Stimulated activated CD8-positive, alpha-beta memory T cell treated with anti-CD3 and anti-CD28 coated beads, Interleukin-15, amount 100 ng/mL, for 48 hours (primary cell): Measurements from ENCODE around the gene OR10J5.
"Not testable (repeated sequence)": the region's sequence is repeated elsewhere in the genome, so short reads cannot be mapped to it uniquely, and the experiment has no call there.

ENCODE experiments used
- DNase-seq, 2 donors: peaks; one replicate each; pipeline ENCODE4 v3.0.0-alpha.2; 2020; ENCODE audit warnings: low read depth in 2 of 2

Gene OR10J5, protein sequence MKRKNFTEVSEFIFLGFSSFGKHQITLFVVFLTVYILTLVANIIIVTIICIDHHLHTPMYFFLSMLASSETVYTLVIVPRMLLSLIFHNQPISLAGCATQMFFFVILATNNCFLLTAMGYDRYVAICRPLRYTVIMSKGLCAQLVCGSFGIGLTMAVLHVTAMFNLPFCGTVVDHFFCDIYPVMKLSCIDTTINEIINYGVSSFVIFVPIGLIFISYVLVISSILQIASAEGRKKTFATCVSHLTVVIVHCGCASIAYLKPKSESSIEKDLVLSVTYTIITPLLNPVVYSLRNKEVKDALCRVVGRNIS

DNA sequence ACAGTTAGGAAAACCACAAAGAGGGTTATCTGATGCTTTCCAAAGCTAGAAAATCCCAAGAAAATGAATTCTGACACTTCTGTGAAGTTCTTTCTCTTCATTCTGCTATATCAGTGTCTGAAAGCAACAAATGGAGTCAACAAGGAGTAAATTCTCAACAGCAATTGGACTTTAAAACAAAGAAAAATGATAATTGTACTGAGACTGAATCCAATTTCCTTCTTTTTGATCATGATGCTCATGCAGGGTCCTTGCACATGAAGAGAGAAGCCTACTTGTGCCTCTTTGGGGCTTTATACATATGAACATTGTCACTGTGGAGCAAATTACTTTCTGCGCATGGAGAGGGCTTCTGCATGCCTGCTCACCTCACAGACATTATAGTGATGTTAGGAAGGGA lies at the start of gene OR10J5:
OR10J5 (minus strand) TSS at position 101 of the 400 bp plus-strand sequence; CDS start at position 101, 0 bp downstream.
- DNase-seq: no peak

DNA sequence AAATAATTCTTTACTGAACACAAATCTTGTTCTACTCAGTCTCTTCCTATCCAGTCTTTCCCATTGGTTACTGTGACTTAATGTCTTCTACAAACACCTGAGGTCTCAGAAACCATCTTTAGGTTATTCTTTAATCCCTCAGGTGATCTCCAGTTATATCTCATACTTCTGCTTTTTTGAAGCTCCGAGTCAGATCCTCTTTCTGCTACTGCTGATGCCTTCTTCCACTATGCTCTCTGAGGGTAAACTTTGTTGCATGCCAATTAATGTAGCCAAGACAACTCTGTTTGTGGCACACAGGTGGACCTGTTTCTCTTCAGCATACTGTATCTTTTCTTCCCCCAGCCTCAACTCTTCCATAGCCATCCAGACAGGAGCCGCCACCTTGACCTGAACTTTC lies 48.7 kb upstream of the OR10J5 start:
- no peak for DNase-seq

DNA sequence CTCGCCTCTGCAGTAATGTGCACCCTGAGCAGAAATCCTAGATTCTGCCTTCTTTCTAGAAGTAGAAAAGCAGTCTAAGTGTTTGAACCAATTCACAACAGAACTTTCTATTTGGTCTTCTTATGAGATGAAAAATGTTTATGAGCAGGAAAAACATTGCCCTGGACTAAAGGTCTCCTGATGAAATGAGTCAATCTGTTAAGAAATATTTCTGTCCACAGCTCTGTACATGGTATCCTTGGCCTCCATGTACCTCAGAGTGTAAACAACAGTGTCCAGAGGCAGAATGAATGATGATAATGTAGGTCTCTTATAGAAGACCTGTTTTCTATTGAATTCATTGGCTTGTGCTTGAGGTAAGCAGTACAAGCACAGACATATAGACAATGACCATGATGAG lies 45.6 kb upstream of the OR10J5 start:
- no peak for DNase-seq

DNA sequence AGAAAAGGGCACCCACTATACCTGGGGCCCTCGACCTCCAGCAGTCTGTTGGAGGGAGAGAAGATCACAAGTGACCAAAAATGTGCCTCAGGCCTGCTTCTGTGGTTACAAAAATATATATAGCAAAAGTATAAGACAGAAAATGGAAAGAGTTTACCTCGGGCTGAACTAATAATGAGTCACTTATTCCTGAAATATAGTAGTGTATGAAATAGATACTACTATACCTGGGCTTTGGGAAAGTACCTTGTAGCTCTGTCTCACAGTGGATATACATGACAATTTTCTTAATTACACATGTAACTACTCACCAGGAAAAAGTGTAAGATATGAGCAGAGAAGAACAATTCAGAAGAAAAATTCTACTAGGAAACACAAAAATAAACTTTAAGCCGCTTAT lies 44.5 kb upstream of the OR10J5 start:
- DNase-seq: no peak

DNA sequence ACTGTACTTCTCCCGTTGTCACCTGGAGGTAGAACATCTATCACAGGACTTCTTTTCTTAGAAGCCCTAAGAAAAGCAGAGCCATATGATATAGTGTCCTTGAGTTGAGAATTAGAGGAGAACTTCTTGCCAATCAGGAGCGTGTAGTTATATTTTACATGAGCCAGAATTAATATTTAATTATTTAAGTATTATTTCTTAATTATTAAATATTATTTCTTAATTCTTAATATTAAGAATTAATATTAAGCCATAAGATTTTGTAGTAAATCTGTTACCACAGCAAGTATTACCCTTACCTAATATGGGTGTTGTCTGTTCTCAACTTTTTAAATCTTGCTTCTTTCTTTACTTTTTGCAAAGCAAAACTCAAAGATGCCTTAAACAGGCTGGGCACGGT lies 41.6 kb upstream of the OR10J5 start:
- no peak for DNase-seq

DNA sequence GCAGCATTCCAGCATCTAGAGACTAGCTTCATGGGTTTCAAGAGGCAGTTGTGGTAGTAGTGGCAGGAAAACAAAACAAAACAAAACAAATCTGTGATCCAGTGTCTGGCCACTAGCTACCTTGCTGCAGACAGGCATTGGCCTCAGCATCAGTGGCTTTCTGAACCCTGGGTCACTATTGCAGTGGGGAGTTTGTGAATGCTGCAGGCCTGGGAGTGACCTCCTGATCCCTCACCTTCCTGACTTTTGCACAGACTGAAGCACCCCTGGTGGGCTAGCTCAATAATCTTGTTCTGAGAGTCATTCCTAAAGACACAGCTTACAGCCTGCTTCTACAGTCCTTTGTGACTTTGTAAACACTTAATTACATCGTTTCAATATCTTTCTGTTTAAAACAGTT lies 26.9 kb upstream of the OR10J5 start:
- DNase-seq: no peak

DNA sequence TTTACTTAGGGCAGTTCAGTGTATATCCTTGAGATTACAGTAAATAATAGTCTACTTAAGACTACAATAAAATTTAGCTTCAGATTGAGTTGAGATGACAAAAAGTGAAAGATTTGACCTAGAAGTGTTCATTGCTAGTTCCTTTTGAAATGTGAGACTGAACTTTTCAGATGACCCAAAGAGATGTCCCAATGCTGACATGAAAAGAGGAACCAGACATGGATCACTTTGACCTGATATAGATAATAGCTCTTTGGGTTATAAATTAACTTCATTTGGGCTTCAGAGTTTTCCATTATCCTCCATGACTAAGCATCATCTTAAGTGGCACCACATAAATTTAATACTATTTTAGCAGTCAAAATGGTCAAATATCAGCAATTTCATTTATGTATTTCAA lies 25.7 kb upstream of the OR10J5 start:
- no peak for DNase-seq

DNA sequence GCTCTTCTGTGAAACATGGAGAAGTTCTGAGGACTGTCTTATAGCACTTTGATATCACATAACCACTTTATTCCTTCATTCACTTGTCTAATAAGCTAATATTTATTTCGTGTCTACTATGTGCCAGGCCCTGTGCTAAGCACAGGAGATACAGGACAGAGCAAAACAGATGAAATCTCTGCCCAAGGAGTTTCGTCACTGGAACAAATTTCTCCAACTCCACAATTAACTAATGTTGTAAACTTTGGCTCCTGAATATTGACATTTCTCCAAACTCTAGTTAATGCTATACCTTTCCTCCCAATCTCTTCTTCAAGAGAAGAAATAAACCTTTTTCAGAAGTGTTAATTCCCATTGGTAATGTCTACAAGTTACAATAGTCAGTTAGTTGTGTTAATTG lies 24.8 kb upstream of the OR10J5 start:
- no peak for DNase-seq

DNA sequence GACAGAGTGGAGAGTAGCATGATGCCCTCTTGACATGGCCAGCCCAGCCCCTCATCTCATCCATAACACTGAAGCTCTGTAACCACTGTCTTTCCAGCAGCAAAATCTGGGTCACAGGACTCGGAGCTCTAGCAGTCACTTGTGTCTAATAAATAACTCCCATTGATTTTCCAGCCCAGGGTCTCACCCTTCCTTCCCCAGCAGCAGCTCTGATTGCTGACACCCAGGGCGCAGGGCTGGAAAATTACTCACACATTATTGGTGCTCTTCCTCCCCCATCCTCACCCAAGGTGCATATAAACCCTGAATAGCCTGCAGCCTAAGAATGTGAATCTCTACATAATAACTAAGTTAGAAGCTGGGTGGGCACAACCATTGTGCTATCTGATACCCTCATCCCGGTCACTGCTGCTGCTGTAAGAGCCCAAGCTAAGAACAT lies 21.1 kb upstream of the OR10J5 start:
- no peak for DNase-seq

DNA sequence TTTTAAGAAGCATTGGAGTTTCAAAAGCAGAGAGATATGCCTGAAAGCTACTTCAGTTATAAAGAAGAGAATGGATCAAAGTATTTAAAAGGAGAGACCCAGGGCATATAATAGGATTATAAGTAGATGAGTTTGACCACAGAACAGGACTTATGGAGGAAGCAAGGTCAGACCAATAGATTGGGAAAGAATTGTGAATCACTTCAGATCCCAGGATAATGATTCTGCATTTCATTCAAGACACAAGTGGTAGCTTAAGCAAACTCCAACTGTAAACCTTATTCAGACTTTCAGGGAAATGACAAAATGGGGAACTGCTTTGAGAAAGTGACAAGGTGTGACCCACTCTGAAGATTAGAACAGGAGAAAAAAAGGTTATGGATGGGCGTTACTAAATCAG lies 18.9 kb upstream of the OR10J5 start:
- no peak for DNase-seq

DNA sequence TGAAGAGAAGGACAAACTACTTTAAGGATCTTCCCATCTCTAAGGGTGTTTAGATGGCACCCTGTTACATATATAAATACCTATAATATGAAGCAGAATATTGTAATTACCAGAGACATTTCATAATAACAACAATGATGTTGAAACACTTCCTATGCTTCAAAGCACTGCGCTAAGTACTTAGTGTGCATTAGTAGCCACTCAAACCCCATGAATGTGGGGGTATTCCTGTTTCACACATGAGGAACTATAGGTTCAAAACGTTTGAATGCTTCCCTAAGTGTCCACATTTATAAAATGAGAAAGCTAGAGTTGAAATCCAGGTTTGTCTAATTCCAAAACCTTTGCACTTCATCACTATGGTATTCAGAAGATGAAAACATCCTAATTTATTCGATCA lies 18.5 kb upstream of the OR10J5 start:
- DNase-seq: no peak

DNA sequence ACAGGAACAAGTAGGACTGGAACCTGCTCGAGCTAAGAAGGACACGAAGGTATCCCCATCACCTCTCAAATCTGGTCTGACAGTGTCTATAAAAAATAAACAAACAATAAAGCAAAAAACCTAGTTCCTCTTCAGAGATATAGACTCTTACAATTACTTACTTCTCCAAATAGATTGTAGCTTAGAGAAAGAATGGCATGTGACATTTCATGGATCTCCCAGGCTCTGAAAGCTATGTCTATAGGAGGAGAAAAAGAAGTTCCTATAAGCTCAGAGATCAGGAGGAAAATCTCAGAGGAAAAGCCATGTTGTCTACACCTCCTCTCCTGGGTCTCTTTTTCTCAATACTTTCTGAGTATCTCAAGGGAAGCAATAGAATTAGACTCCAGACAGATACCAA lies 12.3 kb upstream of the OR10J5 start:
- DNase-seq: no peak

DNA sequence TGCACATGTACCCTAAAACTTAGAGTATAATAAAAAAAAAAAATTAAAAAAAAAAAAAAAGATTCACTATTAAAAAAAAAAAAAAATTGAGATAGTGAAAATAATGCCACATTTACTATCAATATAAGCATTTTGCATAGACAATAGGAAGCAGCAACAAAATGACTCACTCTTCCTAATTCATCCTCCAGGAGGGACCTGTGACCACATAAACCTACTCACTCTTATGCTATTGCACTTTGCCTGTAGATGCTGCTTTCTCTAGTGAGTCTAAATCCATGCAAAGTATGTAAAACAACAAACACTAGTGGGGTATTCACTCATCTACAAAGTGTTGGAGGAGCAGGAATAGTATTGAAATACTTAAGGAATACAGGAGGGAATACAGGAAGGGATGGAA lies 2.9 kb downstream of the OR10J5 start:
- DNase-seq: no peak

DNA sequence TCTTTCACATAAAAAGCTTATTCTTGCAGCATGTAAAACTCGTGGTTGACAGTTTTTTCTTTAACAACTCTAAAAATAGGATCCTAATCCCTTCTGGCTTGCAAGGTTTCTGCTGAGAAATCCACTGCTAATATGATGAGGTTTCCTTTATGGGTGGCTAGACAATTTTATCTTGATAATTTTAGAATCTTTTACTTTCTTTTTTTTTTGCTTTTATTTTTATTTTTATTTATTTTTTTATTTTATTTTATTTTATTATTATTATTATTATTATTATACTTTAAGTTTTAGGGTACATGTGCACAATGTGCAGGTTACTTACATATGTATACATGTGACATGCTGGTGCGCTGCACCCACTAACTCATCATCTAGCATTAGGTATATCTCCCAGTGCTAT lies 11.0 kb downstream of the OR10J5 start:
- DNase-seq: not testable (repeated sequence)

DNA sequence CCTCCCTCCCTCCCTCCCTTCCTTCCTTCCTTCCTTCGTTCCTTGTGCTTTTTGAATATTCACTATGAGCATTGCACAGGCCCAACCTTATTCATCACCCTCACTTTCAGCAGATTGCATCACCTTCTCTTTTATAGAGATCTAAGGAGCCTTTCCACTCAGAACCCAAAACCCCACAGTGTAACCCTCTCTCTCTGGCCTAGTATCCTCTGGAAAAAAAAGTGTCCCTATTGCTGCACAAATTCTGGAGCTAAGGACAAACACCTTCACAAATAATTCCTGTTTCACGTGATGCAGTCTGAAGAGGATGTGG lies 25.6 kb downstream of the OR10J5 start:
- no peak for DNase-seq

DNA sequence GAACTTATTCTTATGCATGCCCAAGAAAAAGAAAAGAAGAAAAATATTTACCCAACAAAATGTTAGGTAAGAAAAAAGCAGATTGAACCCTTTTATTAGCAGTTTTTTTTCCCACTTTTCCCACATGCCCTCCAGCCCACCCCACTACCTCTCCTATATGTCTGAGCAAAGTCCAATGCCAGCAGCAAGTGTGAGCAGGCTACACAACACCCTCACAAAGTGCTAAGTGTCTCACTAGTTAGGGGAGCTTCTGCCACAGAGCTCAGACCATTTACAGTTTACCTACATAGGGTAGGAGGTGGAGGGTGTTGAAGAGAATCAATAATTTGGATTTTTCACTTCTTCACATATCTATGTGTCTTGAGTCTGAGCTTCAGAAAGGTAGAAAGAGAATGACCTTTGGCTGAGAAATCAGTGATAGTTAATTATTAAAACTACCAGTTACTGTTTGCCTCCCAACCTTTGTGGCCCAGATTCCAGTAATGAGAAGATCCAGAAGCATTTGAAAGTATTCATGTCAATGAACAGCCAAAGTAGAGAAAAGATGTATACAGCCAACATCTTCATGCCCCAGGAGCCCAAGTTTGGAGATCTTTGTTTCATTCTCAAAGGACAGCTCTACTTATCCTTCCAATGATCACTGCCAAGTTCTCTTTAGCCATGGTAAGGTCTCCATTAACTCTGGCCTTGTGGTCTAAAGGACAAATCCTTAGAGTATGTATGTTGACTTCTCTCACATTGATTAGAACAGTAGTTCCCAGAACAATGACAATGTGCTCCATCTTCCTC lies 26.2 kb downstream of the OR10J5 start:
- no peak for DNase-seq

DNA sequence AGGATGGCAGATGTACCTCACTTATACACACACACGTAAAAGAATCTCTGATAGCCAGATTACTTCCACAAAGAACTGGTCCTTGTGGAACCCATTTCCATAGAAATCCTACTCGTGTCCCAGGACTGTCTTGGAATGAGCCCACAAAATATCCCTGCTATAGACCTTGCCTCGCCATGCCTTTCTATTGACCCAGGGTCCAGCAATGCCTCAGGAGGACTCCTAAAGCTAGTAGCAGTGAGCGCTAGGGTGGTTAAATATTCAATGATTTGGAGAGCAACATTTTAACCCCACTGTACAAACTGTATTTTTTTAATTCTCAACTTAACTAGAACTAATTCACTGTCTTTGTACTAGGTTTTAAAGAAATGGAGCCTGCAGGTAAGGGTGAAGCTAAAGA lies 26.9 kb downstream of the OR10J5 start:
- DNase-seq: no peak

DNA sequence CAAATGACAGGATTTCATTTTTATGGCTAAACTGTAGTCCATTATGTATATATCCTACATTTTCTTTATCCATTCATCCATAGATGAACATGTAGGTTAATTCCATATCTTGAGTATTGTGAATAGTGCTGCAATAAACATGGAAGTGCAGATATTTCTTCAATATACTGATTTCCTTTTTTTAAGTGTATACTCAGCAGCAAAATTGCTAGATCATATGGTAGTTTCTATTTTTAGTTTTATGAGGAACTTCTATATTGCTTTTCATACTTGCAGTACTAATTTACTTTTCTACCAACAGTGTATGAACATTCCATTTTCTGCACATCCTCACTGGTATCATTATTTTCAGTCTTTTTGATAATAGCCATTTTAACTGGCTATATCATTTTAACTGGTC lies 30.1 kb downstream of the OR10J5 start:
- DNase-seq: no peak

DNA sequence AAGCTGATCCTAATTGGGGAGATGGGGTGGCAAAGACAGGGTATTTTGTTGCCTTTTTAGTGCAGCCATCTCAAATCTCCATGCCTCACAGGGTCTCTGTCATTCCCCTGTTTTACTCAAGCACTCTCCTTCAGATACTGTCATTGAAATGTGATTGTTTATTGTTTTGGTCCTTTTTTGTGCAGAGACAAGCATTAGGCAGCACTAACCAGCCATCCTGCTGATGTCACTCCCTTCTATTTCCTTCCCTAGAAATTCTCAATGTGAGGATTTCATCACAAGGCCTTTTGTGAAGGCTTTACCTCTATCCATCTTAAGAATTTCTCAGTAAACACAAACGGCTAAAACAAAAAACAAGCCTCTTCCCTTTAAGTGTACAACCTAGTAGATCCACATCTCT lies 34.7 kb downstream of the OR10J5 start:
- DNase-seq: no peak

DNA sequence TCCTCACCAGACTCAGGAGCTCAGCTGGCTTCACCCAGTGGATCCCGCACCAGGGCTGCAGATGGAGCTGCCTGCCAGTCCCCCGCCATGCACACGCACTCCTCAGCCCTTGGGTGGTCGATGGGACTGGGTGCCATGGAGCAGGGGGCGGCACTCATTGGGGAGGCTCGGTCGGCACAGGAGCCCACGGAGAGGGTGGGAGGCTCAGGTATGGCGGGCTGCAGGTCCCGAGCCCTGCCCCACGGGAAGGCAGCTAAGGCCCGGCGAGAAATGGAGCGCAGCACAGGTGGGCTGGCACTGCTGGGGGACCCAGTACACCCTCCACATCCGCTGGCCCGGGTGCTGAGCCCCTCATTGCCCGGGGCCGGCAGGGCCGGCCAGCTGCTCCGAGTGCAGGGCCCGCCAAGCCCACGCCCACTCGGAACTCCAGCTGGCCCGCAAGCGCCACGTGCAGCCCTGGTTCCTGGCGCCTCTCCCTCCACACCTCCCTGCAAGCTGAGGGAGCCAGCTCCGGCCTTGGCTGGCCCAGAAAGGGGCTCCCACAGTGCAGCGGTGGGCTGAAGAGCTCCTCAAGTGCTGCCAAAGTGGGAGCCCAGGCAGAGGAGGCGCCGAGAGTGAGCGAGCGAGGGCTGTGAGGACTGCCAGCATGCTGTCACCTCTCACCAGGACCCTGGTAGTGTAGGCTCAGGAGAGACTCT lies 41.1 kb downstream of the OR10J5 start:
- DNase-seq: not testable (repeated sequence)

DNA sequence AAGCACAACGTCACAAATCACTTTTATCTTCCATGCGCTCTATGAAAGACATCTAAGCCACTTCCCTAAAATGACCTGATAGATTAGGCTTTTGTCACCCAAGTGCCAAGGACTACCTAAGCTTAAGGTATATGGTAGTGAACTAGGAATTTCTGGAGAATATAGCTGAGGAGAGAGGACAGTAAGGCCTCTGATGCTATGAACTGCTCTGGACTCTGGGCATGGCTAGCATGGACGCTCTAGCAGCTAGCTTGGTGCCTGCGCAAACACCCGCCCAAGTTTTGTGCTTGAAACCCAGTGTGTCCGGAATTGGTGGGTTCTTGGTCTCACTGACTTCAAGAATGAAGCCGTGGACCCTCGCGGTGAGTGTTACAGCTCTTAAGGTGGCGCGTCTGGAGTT lies 42.5 kb downstream of the OR10J5 start:
- no peak for DNase-seq

DNA sequence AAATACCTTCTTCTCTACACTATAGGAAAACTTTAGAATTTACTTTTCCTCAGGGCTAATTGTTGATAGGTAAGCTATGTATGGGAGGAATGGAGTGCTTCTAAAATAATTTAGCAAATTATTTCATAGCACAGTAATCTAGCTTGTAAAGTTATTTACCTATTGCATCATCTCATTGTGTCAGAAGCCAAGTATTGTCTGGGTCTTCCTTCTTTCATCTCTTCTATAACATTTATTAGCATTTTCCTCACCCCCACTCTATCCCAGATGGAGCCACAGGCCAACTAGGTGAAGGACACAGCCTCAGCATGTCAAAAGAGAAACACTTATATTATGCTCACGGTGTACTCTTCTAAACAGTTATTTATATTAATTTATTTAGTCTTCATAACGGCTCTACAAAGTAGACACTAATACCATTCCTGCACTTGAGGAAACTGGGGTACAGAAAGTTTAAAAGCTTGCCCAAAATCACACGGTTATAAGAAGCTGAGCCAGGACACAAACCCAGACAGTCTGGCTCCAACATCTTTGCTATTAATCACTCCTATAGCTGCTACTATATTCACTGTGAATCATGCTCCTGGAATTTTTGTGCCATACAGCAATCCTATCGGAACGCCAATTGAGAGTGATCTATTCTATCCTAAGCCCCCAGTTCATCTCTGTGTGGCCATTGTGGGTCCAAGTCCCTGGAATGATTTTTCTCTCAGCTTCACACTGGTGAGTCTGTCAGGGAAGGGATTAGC lies 43.1 kb downstream of the OR10J5 start:
- no peak for DNase-seq
